Calu3 (cell line): ENCODE results near the gene SRD5A1. TPM values are rescaled to one million over a fixed set of nuclear protein-coding genes. Genes with fewer than 3 reads are reported as not detected.

Experiments used
- BruUV-seq: library from RNA; stranded (reverse); fragments of 400-500 nt; replicated peaks from 2 replicates; lab custom pipeline; 2021; lab: Mats Ljungman, UMichigan
- CTCF ChIA-PET: fragments of 300-600 bp; sonication (Branson Sonifier 250); formaldehyde crosslinking; loops from one replicate; lab custom pipeline; 2022; ENCODE audit warnings: antibody characterized with exemption; lab: Charles Lee
- DNase-seq: peaks from one replicate; pipeline ENCODE4 v3.0.0; 2022
- H3K27ac Mint-ChIP-seq: one replicate; pipeline ENCODE4 v1.8.0; 2022; ENCODE audit warnings: mixed read lengths; ENCODE audit not compliant: unreplicated experiment
- H3K27me3 Mint-ChIP-seq: one replicate; pipeline ENCODE4 v1.8.0; 2022; ENCODE audit warnings: mixed read lengths; ENCODE audit not compliant: unreplicated experiment
- H3K36me3 Mint-ChIP-seq: one replicate; pipeline ENCODE4 v1.8.0; 2022; ENCODE audit warnings: mild to moderate bottlenecking, moderate library complexity, mixed read lengths; ENCODE audit not compliant: insufficient read depth, unreplicated experiment
- H3K4me1 Mint-ChIP-seq: one replicate; pipeline ENCODE4 v1.8.0; 2022; ENCODE audit warnings: mild to moderate bottlenecking, low read depth, mixed read lengths; ENCODE audit not compliant: unreplicated experiment
- H3K4me3 Mint-ChIP-seq: one replicate; pipeline ENCODE4 v1.8.0; 2022; ENCODE audit warnings: mild to moderate bottlenecking, low read depth, moderate library complexity, mixed read lengths; ENCODE audit not compliant: unreplicated experiment
- H3K9me3 Mint-ChIP-seq: one replicate; pipeline ENCODE4 v1.8.0; 2022; ENCODE audit warnings: low read depth, mixed read lengths; ENCODE audit not compliant: unreplicated experiment
- intact Hi-C: fragments of 100-400 bp; cut with micrococcal nuclease; formaldehyde crosslinking; loops from one replicate; pipeline ENCODE4 v1.10.0; 2022; ENCODE audit not compliant: unreplicated experiment
- total RNA-seq: library from RNA; stranded (reverse); gene quantifications from 2 replicates; pipeline ENCODE4 v1.2.3, GENCODE V29; 2022
- TF ChIP-seq, protein P1 (sequence below): fragments of 200-600 bp; IDR thresholded peaks from one replicate; pipeline ENCODE4 v1.8.0; 2022; ENCODE audit warnings: antibody characterized with exemption; ENCODE audit not compliant: unreplicated experiment

Gene SRD5A1
- total RNA-seq, 1 experiment from 2014 or later = 15.6 TPM

DNA sequence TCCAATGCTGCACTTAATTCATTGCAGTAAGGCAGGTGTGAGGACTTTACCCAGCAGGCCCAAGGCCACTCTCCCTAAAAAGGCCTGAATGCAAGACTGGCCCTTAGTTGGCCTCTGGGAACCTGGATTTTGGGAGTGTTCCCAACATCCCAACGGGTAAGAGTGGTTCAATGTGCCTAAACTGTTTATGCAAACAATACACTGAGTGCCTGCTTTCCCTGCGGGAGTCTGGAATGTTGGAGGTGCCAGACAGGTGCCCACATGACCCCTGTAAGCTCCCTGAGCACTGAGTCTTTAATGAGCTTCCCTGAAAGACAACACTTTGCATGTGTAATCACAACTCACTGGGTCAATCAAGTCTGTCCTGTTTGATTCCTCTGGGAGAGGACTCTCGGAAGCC is 37.8 kb upstream of the SRD5A1 start:
- Mint-ChIP-seq H3K9me3 (no peaks in the 10 kb centered on the region), H3K4me1 (no peaks in the 10 kb centered on the region), H3K36me3 (peaks cover 23% of the 10 kb centered on the region), H3K4me3 (no peak overlapping the region), H3K27me3 (no peaks in the 10 kb centered on the region), H3K27ac (no peak overlapping the region)
- DNase-seq = no peak
- CTCF ChIA-PET = no interaction called here
- intact Hi-C loops = no loop called here
- no TSS peak for BruUV-seq
- TF ChIP-seq, protein P1, sequence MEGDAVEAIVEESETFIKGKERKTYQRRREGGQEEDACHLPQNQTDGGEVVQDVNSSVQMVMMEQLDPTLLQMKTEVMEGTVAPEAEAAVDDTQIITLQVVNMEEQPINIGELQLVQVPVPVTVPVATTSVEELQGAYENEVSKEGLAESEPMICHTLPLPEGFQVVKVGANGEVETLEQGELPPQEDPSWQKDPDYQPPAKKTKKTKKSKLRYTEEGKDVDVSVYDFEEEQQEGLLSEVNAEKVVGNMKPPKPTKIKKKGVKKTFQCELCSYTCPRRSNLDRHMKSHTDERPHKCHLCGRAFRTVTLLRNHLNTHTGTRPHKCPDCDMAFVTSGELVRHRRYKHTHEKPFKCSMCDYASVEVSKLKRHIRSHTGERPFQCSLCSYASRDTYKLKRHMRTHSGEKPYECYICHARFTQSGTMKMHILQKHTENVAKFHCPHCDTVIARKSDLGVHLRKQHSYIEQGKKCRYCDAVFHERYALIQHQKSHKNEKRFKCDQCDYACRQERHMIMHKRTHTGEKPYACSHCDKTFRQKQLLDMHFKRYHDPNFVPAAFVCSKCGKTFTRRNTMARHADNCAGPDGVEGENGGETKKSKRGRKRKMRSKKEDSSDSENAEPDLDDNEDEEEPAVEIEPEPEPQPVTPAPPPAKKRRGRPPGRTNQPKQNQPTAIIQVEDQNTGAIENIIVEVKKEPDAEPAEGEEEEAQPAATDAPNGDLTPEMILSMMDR = no peak

DNA sequence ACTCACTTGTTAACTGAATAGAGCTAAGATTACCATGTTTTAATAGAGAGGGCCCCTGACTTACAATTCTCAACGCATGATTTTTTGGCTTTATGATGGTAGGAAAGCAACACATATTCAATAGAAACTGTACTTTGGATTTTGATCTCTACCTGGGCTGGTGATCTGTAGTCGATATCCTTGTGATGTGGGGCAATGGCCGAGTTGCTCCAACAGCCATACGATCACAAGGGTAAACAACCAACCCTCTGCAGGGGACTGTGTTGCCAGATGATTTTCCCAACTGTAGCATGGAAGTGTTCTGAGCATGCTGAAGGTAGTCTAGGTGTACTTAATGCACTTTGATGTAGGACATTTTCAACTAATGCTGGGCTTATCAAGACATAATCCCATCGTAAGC is 36.9 kb upstream of the SRD5A1 start:
- H3K27ac Mint-ChIP-seq = no peak overlapping the region

DNA sequence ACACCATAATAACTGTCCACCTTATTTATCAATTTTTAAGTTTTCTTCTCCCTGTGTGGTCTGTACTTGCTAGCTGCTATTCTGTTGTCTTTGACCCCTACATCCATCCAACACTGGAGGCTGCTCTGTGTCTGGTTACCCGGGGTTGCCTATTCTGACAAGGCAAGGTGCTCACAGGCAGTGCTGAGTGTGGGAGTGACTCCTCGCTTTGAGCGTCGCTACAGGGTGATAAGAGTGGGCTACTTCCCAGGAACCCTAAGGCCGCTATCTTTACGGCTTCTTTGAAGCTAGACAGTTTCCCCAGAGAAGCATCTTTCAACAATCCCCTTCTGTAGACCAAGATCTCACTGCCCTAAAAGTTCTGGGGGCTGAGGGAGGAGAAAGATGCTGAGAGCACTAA is 35.7 kb upstream of the SRD5A1 start:
- TF ChIP-seq, protein P1 = no peak
- BruUV-seq = no TSS peak
- CTCF ChIA-PET = no interaction called here
- H3K4me3 Mint-ChIP-seq = no peak overlapping the region
- H3K4me1 Mint-ChIP-seq = no peaks in the 10 kb centered on the region
- H3K9me3 Mint-ChIP-seq = no peaks in the 10 kb centered on the region
- H3K27me3 Mint-ChIP-seq = no peaks in the 10 kb centered on the region
- intact Hi-C loops = no loop called here
- peaks cover 37% of the 10 kb centered on the region for H3K36me3 Mint-ChIP-seq
- no peak for DNase-seq
- no peak overlapping the region for H3K27ac Mint-ChIP-seq

More for the DNA sequence above, 36.9 kb upstream of the SRD5A1 start:
- CTCF ChIA-PET = no interaction called here
- intact Hi-C loops = no loop called here
- Mint-ChIP-seq H3K36me3 (peaks cover 30% of the 10 kb centered on the region), H3K4me3 (no peak overlapping the region), H3K27me3 (no peaks in the 10 kb centered on the region), H3K9me3 (no peaks in the 10 kb centered on the region), H3K4me1 (no peaks in the 10 kb centered on the region)
- BruUV-seq = no TSS peak
- TF ChIP-seq, protein P1 = no peak
- DNase-seq = no peak

DNA sequence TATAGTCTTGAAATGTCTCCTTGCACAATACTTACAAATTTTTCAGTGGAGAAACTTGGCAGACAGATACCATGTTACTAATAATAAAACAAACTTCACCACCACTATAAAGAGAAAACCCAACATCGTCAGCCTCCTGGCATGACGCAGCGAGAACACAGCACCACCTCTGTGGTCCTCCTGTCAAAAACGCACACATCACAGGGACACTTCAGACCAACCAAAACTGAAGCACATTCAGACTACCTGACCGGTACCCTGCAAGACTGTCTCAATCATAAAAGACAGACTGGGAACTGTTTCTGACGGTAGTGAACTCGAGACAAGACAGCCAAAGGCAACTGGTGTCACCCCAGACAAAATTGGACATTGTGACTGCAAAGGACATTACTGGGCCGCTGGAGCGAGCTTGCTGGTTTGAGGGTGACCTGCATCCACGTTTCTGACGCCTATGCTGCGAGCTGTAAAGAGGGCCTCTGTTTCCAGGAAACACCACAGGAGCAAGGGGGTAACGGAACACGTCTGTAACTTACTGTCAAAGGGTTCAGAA is 34.8 kb upstream of the SRD5A1 start:
- CTCF ChIA-PET = no interaction called here
- no peaks in the 10 kb centered on the region for H3K4me1 Mint-ChIP-seq
- H3K36me3 Mint-ChIP-seq = peaks cover 44% of the 10 kb centered on the region
- no peak for DNase-seq
- H3K9me3 Mint-ChIP-seq = no peaks in the 10 kb centered on the region
- no TSS peak for BruUV-seq
- TF ChIP-seq, protein P1 = no peak
- intact Hi-C loops = no loop called here
- H3K4me3 Mint-ChIP-seq = no peak overlapping the region
- H3K27ac Mint-ChIP-seq = peak overlapping the region; percentile 9
- H3K27me3 Mint-ChIP-seq = no peaks in the 10 kb centered on the region
